HEK293 (cell line): ENCODE data around the gene NOS2.

Experiments used
- CTCF ChIA-PET: fragments of 350-600 bp; formaldehyde crosslinking; extraction: SDS; loops from one replicate; lab custom pipeline; 2021; ENCODE audit warnings: antibody characterized with exemption; lab: Yijun Ruan, JAX
- POLR2A ChIA-PET: fragments of 300-600 bp; formaldehyde crosslinking; extraction: SDS; loops from one replicate; lab custom pipeline; 2020; ENCODE audit warnings: antibody characterized with exemption, inconsistent platforms; lab: Yijun Ruan, JAX
- H3K27ac ChIP-seq: fragments of 200-500 bp; sonication (Bioruptor generic); 2 replicates; pipeline ENCODE4 v1.5.1; 2014; ENCODE audit warnings: low read depth, low read length, control low read depth, inconsistent platforms; ENCODE audit errors: extremely low read depth
- H3K36me3 ChIP-seq, 2 experiments: fragments of 200-500 bp in 1 of 2; sonication (Bioruptor generic) in 1 of 2; 1 replicate in 1 of 2; 2 replicates in 1 of 2; pipeline ENCODE4 v1.5.1; 2014 to 2017; ENCODE audit warnings: inconsistent platforms in 2 of 2, low read length in 2 of 2; ENCODE audit not compliant: control insufficient read depth in 2 of 2, insufficient read depth in 1 of 2
- H3K4me1 ChIP-seq: fragments of 200-500 bp; sonication (Bioruptor generic); 2 replicates; pipeline ENCODE4 v1.5.1; 2014; ENCODE audit warnings: mild to moderate bottlenecking, low read length, inconsistent platforms; ENCODE audit not compliant: control insufficient read depth, insufficient read depth
- H3K4me3 ChIP-seq: 2 replicates; pipeline ENCODE4 v1.5.1; 2011; ENCODE audit warnings: low read depth, mild to moderate bottlenecking, control low read depth, low read length, moderate library complexity
- H3K9me3 ChIP-seq: fragments of 200-500 bp; sonication (Bioruptor generic); 2 replicates; pipeline ENCODE4 v1.5.1; 2014; ENCODE audit warnings: low read depth, low read length, inconsistent platforms; ENCODE audit not compliant: control insufficient read depth, insufficient read depth
- HOXA7 ChIP-seq: sonication (generic); formaldehyde crosslinking; IDR thresholded peaks from 2 replicates; pipeline ENCODE4 v1.8.1; 2022; ENCODE audit warnings: missing genetic modification reagents, borderline replicate concordance
- MEIS1 ChIP-seq: sonication (generic); formaldehyde crosslinking; IDR thresholded peaks from 2 replicates; pipeline ENCODE4 v1.8.1; 2022; ENCODE audit warnings: missing genetic modification reagents, mild to moderate bottlenecking, borderline replicate concordance
- SCRT2 ChIP-seq: fragments of 450-650 bp; formaldehyde crosslinking; IDR thresholded peaks from 2 replicates; pipeline ENCODE4 v1.5.1; 2016; ENCODE audit warnings: missing biosample characterization, missing genetic modification characterization
- SP7 ChIP-seq: fragments of 450-650 bp; formaldehyde crosslinking; IDR thresholded peaks from 2 replicates; pipeline ENCODE4 v1.5.1; 2016; ENCODE audit warnings: missing biosample characterization, missing genetic modification characterization
- ZFHX2 ChIP-seq: fragments of 450-650 bp; formaldehyde crosslinking; conservative IDR thresholded peaks from 2 replicates; pipeline ENCODE4 v1.5.1; 2016; ENCODE audit warnings: missing biosample characterization, missing genetic modification characterization
- ZNF121 ChIP-seq: fragments of 450-650 bp; formaldehyde crosslinking; IDR thresholded peaks from 2 replicates; pipeline ENCODE4 v1.5.1; 2016; ENCODE audit warnings: missing biosample characterization, missing genetic modification characterization
- ZNF132 ChIP-seq: fragments of 450-650 bp; formaldehyde crosslinking; IDR thresholded peaks from 2 replicates; pipeline ENCODE4 v1.5.1; 2017; ENCODE audit warnings: missing biosample characterization, missing genetic modification characterization, borderline replicate concordance
- ZNF266 ChIP-seq: fragments of 450-650 bp; formaldehyde crosslinking; IDR thresholded peaks from 2 replicates; pipeline ENCODE4 v1.5.1; 2016; ENCODE audit warnings: missing biosample characterization, missing genetic modification characterization, low read depth
- ZNF324 ChIP-seq: fragments of 450-650 bp; formaldehyde crosslinking; IDR thresholded peaks from 2 replicates; pipeline ENCODE4 v1.5.1; 2016; ENCODE audit warnings: missing biosample characterization, missing genetic modification characterization
- ZNF350 ChIP-seq: fragments of 450-650 bp; formaldehyde crosslinking; IDR thresholded peaks from 2 replicates; pipeline ENCODE4 v1.5.0; 2017; ENCODE audit warnings: missing biosample characterization, mild to moderate bottlenecking, missing genetic modification characterization
- ZNF426 ChIP-seq: fragments of 450-650 bp; formaldehyde crosslinking; IDR thresholded peaks from 2 replicates; pipeline ENCODE4 v1.5.1; 2017; ENCODE audit warnings: missing biosample characterization, missing genetic modification characterization, mild to moderate bottlenecking, inconsistent platforms, moderate library complexity
- ZNF488 ChIP-seq: fragments of 450-650 bp; formaldehyde crosslinking; IDR thresholded peaks from 2 replicates; pipeline ENCODE4 v1.5.1; 2016; ENCODE audit warnings: missing biosample characterization, missing genetic modification characterization
- ZNF514 ChIP-seq: fragments of 450-650 bp; formaldehyde crosslinking; IDR thresholded peaks from 2 replicates; pipeline ENCODE4 v1.5.1; 2016; ENCODE audit warnings: missing biosample characterization, missing genetic modification characterization
- ZNF518A ChIP-seq: fragments of 450-650 bp; formaldehyde crosslinking; conservative IDR thresholded peaks from 2 replicates; pipeline ENCODE4 v1.5.1; 2016; ENCODE audit warnings: low read depth, missing biosample characterization, missing genetic modification characterization
- ZNF529 ChIP-seq: fragments of 450-650 bp; formaldehyde crosslinking; IDR thresholded peaks from 2 replicates; pipeline ENCODE4 v1.5.1; 2017; ENCODE audit warnings: missing genetic modification characterization, missing biosample characterization; ENCODE audit not compliant: insufficient replicate concordance
- ZNF544 ChIP-seq: fragments of 450-650 bp; formaldehyde crosslinking; IDR thresholded peaks from 2 replicates; pipeline ENCODE4 v1.5.0; 2017; ENCODE audit warnings: missing biosample characterization, missing genetic modification characterization
- ZNF548 ChIP-seq: fragments of 450-650 bp; formaldehyde crosslinking; IDR thresholded peaks from 2 replicates; pipeline ENCODE4 v1.5.1; 2016; ENCODE audit warnings: missing biosample characterization, missing genetic modification characterization
- ZNF549 ChIP-seq: fragments of 450-650 bp; IDR thresholded peaks from 2 replicates; pipeline ENCODE4 v1.5.1; 2018; ENCODE audit warnings: missing biosample characterization, missing genetic modification characterization, mild to moderate bottlenecking, inconsistent platforms, moderate library complexity
- ZNF560 ChIP-seq: fragments of 450-650 bp; formaldehyde crosslinking; IDR thresholded peaks from 2 replicates; pipeline ENCODE4 v1.5.1; 2017; ENCODE audit warnings: missing biosample characterization, missing genetic modification characterization, borderline replicate concordance
- ZNF660 ChIP-seq: fragments of 450-650 bp; IDR thresholded peaks from 2 replicates; pipeline ENCODE4 v1.5.1; 2018; ENCODE audit warnings: missing biosample characterization, mild to moderate bottlenecking, missing genetic modification characterization
- TF ChIP-seq, protein P1 (sequence below): fragments of 450-650 bp; formaldehyde crosslinking; IDR thresholded peaks from 2 replicates; pipeline ENCODE4 v1.5.1; 2016; ENCODE audit warnings: missing biosample characterization, missing genetic modification characterization, borderline replicate concordance

NOS2 gene

DNA sequence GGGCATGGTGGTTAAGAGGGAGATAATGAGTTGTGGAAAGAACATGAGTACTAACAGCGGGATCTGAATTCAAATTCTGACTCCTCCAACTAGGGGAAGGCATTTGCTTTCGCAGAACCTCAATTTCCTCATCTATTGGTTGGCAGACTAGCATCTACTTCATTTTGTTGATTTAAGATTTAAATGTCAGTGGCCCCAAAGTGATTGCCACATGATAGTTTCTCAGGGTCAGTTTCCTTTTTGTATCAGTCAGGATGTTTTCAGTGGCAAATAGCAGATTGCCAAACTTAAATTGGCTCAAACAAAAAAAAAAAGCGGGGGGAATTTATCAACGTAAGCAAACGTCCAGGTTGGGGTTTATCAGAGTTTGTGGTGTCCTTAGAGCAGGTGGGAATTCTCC, 25.1 kb upstream of the NOS2 start:
- POLR2A ChIA-PET = no interaction called here
- H3K4me1 ChIP-seq = no peaks in the 10 kb centered on the region
- H3K36me3 ChIP-seq = no peaks in the 10 kb centered on the region
- no peaks in the 10 kb centered on the region for H3K9me3 ChIP-seq
- H3K27ac ChIP-seq = no peak overlapping the region
- TF ChIP-seq ZNF549 (no peak), SP7 (tag by site-specific recombination) (no peak), ZNF266 (tag by site-specific recombination) (no peak), ZNF560 (tag by site-specific recombination) (no peak), MEIS1 (CRISPR knock-in tag) (no peak), ZNF518A (no peak), ZNF350 (tag by site-specific recombination) (no peak), ZNF529 (no peak), ZNF488 (no peak)
- no peak overlapping the region for H3K4me3 ChIP-seq
- CTCF ChIA-PET = interaction anchor here (0.5 to 3.7 kb wide), 4 partner anchors 20 to 590 kb away, joined by 3 to 23 read pairs (median 6); no protein-coding TSS in a partner anchor

DNA sequence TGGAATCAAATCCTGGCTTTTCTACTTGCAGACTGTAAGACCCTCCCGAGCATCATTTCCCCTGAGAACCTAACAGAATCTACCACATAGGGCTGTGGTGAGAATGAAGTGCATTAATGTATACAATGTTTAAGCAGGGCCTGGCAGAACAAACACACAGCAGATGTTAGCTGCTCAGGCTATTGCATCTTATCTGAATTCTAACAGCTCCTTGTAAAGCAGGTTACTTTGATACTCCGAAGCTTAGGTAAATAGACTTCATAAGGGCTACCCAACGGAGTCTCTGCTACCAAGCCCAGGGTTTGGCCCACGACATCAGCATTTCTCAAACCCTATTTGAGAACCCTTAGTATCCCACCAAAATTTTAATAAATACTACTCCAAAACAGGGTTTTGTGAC, 24.4 kb upstream of the NOS2 start:
- no peaks in the 10 kb centered on the region for H3K36me3 ChIP-seq
- H3K4me1 ChIP-seq = no peaks in the 10 kb centered on the region
- no peak overlapping the region for H3K27ac ChIP-seq
- TF ChIP-seq SCRT2 (no peak), ZNF548 (tag by site-specific recombination) (no peak), ZFHX2 (no peak), ZNF324 (no peak), ZNF132 (tag by site-specific recombination) (no peak), ZNF426 (no peak), ZNF121 (tag by site-specific recombination) (no peak)
- CTCF ChIA-PET = interaction anchor here (3.7 kb wide), 1 partner anchor 19 kb away, joined by 23 read pairs; no protein-coding TSS in a partner anchor
- H3K9me3 ChIP-seq = no peaks in the 10 kb centered on the region
- H3K4me3 ChIP-seq = no peak overlapping the region
- POLR2A ChIA-PET = no interaction called here

- POLR2A ChIA-PET = no interaction called here
- CTCF ChIA-PET = interaction anchor here (3.7 kb wide), 1 partner anchor 19 kb away, joined by 23 read pairs; no protein-coding TSS in a partner anchor
- Histone ChIP-seq H3K9me3 (no peaks in the 10 kb centered on the region), H3K4me3 (no peak overlapping the region), H3K36me3 (no peaks in the 10 kb centered on the region), H3K27ac (no peak overlapping the region), H3K4me1 (no peaks in the 10 kb centered on the region)
- TF ChIP-seq, protein P1, sequence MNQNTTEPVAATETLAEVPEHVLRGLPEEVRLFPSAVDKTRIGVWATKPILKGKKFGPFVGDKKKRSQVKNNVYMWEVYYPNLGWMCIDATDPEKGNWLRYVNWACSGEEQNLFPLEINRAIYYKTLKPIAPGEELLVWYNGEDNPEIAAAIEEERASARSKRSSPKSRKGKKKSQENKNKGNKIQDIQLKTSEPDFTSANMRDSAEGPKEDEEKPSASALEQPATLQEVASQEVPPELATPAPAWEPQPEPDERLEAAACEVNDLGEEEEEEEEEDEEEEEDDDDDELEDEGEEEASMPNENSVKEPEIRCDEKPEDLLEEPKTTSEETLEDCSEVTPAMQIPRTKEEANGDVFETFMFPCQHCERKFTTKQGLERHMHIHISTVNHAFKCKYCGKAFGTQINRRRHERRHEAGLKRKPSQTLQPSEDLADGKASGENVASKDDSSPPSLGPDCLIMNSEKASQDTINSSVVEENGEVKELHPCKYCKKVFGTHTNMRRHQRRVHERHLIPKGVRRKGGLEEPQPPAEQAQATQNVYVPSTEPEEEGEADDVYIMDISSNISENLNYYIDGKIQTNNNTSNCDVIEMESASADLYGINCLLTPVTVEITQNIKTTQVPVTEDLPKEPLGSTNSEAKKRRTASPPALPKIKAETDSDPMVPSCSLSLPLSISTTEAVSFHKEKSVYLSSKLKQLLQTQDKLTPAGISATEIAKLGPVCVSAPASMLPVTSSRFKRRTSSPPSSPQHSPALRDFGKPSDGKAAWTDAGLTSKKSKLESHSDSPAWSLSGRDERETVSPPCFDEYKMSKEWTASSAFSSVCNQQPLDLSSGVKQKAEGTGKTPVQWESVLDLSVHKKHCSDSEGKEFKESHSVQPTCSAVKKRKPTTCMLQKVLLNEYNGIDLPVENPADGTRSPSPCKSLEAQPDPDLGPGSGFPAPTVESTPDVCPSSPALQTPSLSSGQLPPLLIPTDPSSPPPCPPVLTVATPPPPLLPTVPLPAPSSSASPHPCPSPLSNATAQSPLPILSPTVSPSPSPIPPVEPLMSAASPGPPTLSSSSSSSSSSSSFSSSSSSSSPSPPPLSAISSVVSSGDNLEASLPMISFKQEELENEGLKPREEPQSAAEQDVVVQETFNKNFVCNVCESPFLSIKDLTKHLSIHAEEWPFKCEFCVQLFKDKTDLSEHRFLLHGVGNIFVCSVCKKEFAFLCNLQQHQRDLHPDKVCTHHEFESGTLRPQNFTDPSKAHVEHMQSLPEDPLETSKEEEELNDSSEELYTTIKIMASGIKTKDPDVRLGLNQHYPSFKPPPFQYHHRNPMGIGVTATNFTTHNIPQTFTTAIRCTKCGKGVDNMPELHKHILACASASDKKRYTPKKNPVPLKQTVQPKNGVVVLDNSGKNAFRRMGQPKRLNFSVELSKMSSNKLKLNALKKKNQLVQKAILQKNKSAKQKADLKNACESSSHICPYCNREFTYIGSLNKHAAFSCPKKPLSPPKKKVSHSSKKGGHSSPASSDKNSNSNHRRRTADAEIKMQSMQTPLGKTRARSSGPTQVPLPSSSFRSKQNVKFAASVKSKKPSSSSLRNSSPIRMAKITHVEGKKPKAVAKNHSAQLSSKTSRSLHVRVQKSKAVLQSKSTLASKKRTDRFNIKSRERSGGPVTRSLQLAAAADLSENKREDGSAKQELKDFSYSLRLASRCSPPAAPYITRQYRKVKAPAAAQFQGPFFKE = no peak
- TF ChIP-seq HOXA7 (CRISPR knock-in tag) = no peak
- no peak for TF ChIP-seq ZNF514 (tag by site-specific recombination)
- no peak for TF ChIP-seq ZNF660 (tag by site-specific recombination)
- no peak for TF ChIP-seq ZNF560 (tag by site-specific recombination)
- no peak for TF ChIP-seq ZNF544 (tag by site-specific recombination)
These were observed 23.9 kb upstream of the NOS2 start for GRCh38 chr17:27824176-27824715.
